Muscle of back (tissue), 11 donors: ENCODE results near the gene ZNFX1. TPM values are rescaled to one million over a fixed set of nuclear protein-coding genes. Genes with fewer than 3 reads are reported as not detected.
"Not testable (repeated sequence)": the region's sequence is repeated elsewhere in the genome, so short reads cannot be mapped to it uniquely, and the experiment has no call there.

ENCODE experiments used
- DNase-seq, 3 donors: peaks; one replicate each; pipeline versions ENCODE4 v3.0.0 to v3.0.0-alpha.2; 2013
- polyA plus RNA-seq, 10 donors: library from polyadenylated mRNA; unstranded; fragments of 120-200 nt; gene quantifications; one replicate each; pipeline ENCODE4 v1.2.1, GENCODE V29; 2013; ENCODE audit not compliant: insufficient read length in 10 of 10

ZNFX1 gene
- polyA plus RNA-seq, 10 donors, result 9.2 to 12.3 (median 10.7) TPM

- peak; percentile 86 to 93 (median 91) for DNase-seq
Measured at GRCh38 chr20:49216991-49217578, 60.8 kb downstream of the ZNFX1 start.

DNA sequence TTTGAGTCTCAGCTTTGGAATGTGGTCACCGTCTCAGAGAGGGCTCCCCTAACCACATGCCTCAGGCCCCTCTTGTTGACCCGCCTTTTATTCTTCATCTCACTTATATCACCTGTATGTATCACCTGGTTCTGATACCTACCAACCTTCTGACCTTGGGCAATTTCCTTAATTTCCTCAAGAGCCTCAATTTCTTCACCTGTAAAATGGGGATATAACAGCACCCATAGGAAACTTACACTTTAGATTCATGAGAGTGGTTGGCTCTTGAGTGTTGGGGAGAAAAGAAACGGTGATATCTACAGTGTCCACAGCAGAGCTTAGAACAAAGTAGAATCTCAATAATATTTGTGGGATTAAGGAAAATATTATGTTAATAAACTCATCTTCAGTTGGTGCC is 62.6 kb downstream of the ZNFX1 start:
- no peak for DNase-seq

- DNase-seq, result no peak
Measured at GRCh38 chr20:49214571-49214970, 63.3 kb downstream of the ZNFX1 start.

GRCh38 chr20:49210757-49211110 is 67.1 kb downstream of the ZNFX1 start:
- DNase-seq, result no peak

DNA sequence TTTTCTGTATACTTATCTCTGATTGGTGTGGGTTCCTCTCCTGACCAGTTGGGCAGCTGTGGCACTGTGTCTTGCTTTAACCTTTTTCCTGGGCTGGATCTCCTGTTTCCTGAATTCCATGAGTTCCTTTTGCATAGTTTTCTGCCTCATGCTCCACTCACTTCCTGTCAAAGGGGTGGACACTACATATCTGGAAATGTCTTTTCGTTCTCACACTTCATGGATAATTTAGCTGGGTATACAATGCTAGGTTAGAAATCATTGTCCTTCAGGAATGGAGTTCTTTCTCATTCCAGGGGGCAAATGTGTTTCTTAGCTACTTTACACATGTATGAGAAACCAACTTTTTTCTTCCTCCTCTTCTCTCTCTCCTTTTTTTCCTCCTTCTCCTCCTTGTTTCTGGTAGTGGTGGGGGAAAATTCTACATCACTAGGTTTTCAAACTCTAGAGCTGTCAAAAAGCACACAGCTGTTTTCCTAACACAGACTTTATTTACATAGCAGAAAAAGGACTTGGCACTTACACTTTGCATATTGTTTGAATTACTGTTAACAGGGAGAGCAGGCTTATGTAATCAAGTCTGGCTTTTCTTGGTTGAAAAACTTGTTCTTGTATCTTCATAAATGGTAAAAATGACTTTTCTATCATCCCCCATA is 67.6 kb downstream of the ZNFX1 start:
- DNase-seq, result peak in 2 of 3 donors; percentile 18 to 55

DNA sequence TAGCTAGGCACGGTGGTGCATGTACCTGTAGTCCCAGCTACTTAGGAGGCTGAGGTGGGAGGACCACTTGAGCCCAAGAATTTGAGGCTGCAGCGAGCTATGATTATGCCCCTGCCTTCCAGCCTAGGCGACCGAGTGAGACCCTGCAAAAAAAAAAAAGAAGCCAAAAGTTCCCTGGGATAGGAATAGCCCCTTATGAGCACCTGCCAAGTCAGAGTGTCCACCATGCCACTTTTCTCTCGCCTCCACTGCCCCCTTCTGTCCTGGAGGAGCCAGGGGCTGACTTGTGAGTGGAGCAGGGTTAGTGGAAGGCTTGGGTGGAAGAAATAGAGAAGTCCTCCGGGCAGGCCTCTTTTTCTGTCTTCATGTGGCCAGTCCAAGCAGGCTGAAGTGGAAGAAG is 70.8 kb downstream of the ZNFX1 start:
- DNase-seq, result no peak

- no peak for DNase-seq
Measured at GRCh38 chr20:49203746-49204145, 74.1 kb downstream of the ZNFX1 start.

DNA sequence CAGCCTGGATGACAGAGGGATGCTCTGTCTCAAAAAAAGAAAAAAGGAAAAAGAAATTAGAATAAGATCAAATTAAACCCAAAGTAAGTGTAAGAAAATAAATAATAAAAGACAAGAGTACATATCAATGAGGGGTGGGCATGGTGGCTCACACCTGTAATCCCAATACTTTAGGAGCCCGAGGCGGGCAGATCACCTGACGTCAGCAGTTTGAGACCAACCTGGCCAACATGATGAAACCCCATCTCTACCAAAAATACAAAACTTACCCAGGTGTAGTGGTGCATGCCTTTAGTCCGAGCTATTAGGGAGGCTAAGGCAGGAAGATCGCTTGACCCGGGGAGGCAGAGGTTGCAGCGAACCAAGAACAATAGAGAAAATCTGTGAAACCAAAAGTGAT is 74.8 kb downstream of the ZNFX1 start:
- no peak for DNase-seq

- no peak for DNase-seq
Measured at GRCh38 chr20:49199729-49200293, 78.0 kb downstream of the ZNFX1 start.

DNA sequence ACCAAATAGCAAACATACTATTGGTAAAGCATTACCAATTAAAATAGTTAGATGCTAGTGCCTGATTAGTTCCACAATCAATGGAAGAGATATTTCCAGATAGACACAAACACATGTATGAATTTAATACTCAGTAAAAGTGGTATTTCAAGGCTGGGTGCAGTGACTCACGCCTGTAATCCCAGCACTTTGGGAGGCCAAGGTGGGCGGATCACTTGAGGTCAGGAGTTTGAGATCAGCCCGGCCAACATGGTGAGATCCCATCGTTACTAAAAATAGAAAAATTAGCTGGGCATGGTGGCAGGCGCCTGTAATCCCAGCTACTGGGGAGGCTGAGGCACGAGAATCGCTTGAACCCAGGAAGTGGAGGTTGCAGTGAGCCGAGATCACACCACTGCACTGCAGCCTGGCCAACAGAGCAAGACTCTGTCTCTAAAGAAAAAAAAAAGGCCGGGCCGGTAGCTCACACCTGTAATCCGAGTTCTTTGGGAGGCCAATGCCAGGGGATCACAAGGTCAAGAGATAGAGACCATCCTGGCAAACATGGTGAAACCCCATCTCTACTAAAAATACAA is 84.8 kb downstream of the ZNFX1 start:
- not testable (repeated sequence) for DNase-seq

Other genes starting within 250 kb of the ZNFX1 start
- gene CSE1L, start 231.7 kb downstream of the ZNFX1 start, polyA plus RNA-seq, result 10 to 100 TPM; 53.3 to 75.2 (median 64.3) TPM
- 10 to 100 TPM; 51.0 to 63.6 (median 56.0) TPM for gene STAU1, start 89.7 kb downstream of the ZNFX1 start, polyA plus RNA-seq
- gene DDX27, start 58.6 kb downstream of the ZNFX1 start, polyA plus RNA-seq, result 10 to 100 TPM; 25.5 to 33.6 (median 28.0) TPM
- gene KCNB1, start 204.6 kb upstream of the ZNFX1 start, polyA plus RNA-seq, result 10 to 100 TPM in 3 of 10 donors, 1 to 10 TPM in 7; 5.2 to 15.7 (median 8.2) TPM